ENCODE measurements around the gene MAMDC2.

Gene MAMDC2, protein sequence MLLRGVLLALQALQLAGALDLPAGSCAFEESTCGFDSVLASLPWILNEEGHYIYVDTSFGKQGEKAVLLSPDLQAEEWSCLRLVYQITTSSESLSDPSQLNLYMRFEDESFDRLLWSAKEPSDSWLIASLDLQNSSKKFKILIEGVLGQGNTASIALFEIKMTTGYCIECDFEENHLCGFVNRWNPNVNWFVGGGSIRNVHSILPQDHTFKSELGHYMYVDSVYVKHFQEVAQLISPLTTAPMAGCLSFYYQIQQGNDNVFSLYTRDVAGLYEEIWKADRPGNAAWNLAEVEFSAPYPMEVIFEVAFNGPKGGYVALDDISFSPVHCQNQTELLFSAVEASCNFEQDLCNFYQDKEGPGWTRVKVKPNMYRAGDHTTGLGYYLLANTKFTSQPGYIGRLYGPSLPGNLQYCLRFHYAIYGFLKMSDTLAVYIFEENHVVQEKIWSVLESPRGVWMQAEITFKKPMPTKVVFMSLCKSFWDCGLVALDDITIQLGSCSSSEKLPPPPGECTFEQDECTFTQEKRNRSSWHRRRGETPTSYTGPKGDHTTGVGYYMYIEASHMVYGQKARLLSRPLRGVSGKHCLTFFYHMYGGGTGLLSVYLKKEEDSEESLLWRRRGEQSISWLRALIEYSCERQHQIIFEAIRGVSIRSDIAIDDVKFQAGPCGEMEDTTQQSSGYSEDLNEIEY

GRCh38 chr9:70043689-70044489 lies at the start of gene MAMDC2:
MAMDC2 (plus strand) TSS chr9:70043848; CDS start chr9:70044198, 350 bp downstream.
- no peak for DNase-seq

DNA sequence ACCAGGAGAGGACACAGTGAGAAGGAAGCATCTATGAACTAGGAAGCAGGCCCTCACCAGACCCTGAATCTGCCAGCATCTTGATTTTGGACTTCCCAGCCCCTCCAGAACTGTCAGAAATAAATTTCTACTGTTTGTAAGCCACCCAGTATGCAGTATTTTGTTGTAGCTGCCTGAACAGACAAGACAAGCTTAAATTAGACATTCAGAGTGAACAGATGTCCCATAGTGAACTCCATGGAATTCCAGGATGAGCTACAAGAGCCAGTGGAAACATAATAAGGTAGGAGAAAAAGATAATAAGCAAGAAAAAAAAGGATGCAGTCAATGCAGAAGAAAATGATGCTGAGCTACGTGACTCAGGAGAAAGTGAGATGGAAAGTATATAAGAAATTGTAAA lies 47.8 kb upstream of the MAMDC2 start:
- DNase-seq: no peak

DNA sequence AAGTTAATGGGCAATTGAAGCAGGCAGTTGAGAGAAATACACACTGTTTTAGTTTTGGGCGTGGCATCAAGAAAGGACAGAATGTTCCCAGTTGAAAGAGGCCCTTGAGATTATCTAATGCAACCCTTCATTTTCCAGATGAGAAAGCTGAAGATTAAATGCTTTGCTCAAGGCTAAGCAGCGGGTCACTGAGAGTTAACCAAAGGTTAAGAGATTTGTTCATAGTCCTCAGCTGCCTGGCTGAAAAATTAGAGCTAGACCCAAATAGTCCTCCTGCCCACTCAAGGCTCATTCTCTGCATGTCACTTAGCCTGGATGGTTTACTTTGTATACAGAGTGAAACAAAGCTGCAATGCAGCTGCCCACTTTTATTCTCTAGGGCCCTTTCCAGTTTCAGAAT lies 46.7 kb upstream of the MAMDC2 start:
- no peak for DNase-seq

GRCh38 chr9:69997524-69997923 lies 46.1 kb upstream of the MAMDC2 start:
- DNase-seq: no peak

DNA sequence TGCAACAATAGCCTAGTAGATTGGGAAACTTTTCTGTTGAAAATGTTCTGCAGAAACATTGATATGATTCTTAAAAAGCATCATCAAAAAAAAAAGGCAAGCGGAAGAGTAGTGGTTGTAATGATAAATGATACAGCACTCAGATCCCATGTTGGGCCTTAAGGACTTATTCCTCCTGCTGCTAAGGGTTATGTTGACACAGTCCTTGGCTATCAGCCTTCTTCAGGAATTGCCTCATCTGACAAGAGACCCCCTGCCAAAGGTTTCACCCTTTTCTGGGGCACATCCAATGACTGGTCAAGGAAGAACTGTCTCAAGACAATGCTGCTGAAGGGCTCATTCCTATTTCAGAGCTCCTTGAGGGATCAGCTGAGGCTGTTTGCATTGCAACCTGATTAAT lies 44.3 kb upstream of the MAMDC2 start:
- DNase-seq: no peak

GRCh38 chr9:70000469-70000868 lies 43.2 kb upstream of the MAMDC2 start:
- no peak for DNase-seq

DNA sequence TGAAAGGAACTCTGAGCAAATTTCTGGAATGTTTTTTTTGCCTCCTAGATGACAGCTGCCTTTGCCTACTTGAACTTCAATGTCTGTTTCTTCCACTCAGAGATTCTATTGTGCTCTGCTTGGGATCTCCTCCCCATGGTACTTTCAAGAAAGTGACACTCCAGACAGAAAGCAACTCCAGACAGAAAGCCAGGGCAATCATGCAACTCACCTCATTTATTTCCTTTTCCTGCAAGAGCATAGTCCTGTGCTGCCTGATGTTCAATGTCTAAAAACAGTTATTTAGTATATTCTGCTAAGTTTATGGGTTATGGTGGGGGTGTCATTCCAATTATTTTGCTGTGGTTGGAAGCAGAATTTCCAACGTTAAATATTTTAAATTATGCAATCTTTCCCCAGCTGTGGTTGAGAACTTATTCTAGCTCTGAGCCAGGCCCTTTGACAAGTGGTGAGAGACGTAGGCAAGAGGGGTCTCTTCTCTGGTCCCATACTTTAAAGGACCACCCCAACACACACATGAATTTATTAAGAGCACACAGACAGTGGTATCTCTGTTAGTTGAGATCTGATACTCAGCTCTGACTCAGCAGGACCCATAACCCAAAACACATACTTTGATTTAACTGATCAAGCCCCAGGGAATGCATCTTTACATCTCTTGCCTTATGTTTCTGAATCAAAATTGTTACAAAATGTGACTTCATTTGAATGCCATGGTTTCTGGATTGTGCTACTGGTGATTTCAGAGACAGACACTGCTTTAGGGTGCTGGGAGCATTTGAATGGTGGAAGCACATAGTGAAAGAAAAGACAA lies 39.5 kb upstream of the MAMDC2 start:
- no peak for DNase-seq

DNA sequence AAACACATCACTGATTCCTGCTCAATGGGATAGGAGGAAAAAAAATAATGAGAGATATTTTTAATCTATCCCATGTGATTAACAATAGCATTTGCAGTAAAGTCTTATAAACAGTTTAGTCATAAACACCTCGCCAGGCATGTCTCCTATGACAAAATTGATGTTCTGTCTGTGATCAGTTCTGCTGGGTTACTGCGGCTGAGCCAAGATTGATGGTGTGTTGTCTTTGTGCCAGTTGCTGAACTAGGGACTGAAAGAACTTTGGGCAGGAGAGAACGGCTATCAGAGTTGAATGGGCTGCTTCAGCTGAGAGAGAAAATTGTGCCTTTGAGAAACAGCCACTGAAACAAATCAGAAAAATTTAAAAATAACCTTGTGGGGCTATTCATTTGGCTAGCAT lies 37.3 kb upstream of the MAMDC2 start:
- no peak for DNase-seq

DNA sequence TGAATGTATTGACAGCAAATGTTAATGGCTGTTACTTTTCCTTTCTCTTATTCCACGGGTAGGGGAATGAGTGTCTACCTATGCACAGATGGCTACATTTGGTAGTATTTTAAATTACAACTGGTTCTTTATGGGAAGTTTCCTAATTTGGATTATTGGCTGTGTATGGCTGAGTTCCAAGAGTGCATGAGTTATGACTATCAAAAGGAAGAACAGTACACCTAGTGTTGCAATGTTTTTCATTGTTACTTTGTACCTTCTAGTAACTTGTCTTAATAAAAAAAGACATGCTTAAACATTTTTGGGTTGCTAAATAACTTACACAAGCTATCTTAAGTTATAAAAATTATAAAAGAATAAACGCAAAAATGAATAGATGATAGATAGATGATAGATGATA lies 35.8 kb upstream of the MAMDC2 start:
- DNase-seq: no peak

DNA sequence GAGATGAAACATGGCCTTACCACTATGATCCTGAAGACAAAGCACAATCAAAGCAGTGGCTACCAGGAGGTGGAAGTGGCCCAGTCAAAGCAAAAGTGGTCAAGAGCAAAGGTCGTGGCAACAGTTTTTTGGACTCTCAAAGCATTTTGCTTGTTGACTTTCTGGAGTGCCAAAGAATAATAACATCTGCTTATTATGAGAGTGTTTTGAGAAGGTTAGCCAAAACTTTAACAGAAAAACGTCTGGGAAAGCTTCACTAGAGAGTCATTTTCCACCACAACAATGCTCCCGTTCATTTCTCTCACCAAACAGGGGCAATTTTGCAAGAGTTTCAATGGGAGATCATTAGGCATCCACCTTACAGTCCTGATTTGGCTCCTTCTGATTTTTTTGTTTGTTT lies 33.6 kb upstream of the MAMDC2 start:
- DNase-seq: no peak

DNA sequence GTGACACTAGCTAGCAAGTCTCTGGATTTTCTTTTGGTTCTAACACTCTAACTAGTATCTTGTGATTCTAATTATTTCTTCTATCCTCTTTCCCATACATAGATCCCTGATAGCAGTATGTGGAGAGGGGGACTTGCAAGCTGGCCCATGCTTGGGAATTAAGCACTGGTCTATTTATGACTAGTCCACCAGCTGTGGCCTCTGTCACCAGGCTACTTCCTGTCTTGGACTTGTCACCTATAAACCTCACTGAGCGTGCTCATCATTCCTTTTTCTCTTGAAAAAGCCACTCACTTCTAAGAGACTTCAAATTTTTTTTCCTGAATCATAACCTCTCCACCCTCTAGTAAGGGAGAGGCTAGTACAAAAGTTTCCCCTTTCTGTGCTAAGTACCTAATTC lies 32.3 kb upstream of the MAMDC2 start:
- DNase-seq: no peak

DNA sequence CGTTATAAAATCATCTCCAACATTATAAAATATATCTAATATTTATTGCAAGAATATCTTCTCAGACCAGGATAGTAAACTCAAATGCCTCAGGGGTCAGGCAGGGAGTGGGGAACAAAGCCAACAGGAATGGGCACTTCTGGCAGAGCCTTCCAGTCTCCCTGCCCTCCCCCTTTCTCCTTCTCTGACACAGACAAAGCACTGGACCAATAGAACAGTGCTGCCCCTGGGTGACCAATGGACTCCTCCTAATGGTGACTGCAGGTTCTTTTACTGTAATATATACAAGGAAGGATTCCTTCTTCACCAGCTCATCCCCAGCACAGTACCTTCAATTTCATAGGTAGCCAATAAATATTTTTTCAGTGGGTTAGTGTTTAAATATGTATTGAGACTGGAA lies 31.1 kb upstream of the MAMDC2 start:
- no peak for DNase-seq

DNA sequence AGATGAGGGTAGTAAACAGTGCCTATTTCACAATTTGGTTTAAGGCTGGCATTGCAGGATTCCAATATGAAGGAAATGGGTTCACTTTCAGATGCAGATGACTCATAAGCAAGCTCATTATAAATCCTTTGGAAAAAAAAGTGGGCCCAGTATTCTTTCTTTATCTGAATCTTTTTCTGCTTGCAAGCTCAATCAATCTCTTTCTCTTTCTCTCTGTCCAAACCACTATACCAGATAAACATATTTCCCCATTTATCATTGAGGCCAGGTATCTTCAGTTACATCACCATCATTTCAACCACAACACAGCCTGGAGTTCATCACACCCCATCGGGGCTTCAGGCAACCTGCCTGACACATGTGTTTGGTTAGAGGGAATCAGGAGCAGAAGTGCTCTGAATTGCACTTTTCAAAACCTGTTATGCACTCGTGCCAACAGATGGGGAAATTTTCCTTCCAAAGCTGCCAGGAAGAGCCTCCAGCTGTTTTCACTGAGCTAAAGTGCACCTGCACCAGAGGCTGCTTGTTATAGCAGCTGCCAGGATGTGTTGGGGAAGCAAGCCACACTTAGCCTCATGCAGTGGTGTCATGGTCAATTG lies 30.0 kb upstream of the MAMDC2 start:
- no peak for DNase-seq

GRCh38 chr9:70015099-70015498 lies 28.5 kb upstream of the MAMDC2 start:
- no peak for DNase-seq

GRCh38 chr9:70020217-70020616 lies 23.4 kb upstream of the MAMDC2 start:
- DNase-seq: no peak

GRCh38 chr9:70020991-70021571 lies 22.6 kb upstream of the MAMDC2 start:
- DNase-seq: peak; percentile 34

GRCh38 chr9:70028287-70028686 lies 15.4 kb upstream of the MAMDC2 start:
- no peak for DNase-seq

DNA sequence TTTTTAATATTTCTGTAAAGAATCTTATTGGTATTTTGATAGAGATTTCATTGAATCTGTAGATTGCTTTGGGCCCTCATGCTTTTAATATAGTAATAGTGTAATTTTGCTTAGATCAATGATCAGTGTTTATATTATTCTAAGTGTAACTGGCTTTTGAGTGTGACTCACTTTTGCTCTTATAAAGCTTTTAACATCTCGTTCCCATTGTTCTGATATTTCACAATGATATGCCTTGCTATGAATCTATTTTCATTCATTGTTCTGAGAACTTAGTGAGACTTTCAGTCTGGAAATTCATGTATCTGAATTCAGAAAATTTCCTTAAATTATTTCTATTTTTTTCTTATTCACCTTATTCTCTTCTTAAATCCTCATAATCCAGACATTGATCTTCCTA lies 13.5 kb upstream of the MAMDC2 start:
- DNase-seq: no peak

GRCh38 chr9:70031141-70031545 lies 12.5 kb upstream of the MAMDC2 start:
- DNase-seq: peak; percentile 41

DNA sequence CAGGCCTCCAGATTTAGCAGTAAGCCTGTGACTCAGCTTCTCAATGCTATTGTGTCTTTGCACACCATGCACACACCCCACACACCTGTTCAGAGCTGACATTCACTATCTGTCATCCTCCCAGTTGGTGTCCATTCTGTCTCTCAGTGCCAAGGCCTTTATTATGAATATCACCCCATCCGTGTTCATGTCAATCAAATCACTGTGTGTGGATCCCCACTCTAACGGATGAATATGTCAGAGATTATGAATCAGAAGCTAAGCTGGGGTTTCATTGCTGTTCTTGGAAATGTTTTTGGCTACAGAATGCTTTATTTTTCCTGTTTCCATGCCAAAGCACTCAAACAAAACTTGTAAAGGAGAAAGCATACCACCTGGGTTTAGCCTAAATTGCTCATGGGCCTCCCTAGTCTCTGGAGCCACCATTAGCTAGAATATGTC lies 9.4 kb upstream of the MAMDC2 start:
- no peak for DNase-seq

GRCh38 chr9:70035691-70036090 lies 8.0 kb upstream of the MAMDC2 start:
- no peak for DNase-seq

DNA sequence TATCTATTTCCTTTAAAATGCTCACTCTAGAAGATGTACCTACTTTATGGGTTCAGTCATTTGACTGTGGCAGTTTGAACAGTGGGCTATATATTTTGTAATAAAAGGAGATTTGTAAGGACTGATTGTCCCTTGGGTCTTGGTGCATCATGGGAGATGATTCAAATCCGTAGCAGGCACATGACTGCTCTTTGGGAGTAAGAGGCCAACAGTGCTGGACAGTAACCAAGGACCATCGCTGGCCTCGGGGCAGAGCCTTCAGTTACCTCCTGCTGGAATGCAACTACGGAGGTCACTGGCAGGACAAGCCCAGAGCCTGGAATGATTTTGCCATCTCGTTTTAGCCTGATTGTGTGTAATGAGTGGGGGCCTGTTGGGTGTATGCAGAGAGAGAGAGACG lies 7.0 kb upstream of the MAMDC2 start:
- DNase-seq: no peak
